K562 (cell line): Measurements from ENCODE around the gene TRIM31. TPM values are rescaled to one million over a fixed set of nuclear protein-coding genes. Genes with fewer than 3 reads are reported as not detected.

Experiments
- ARID1B ChIP-seq: fragments of 450-650 bp; IDR thresholded peaks from 2 replicates; pipeline ENCODE4 v1.6.1; 2016; ENCODE audit warnings: antibody characterized with exemption, mild to moderate bottlenecking, inconsistent platforms
- LEF1 ChIP-seq: fragments of 450-650 bp; IDR thresholded peaks from 2 replicates; pipeline ENCODE4 v1.6.1; 2016; ENCODE audit warnings: mild to moderate bottlenecking
- SMAD1 ChIP-seq: fragments of 150-350 bp; IDR thresholded peaks from 2 replicates; pipeline ENCODE4 v1.6.1; 2014; ENCODE audit warnings: low read length, low read depth; ENCODE audit not compliant: partially characterized antibody
- SPI1 ChIP-seq: IDR thresholded peaks from 2 replicates; pipeline ENCODE4 v1.6.1; 2011; ENCODE audit warnings: low read depth, low read length, control low read depth, borderline replicate concordance
- TOE1 ChIP-seq, 2 experiments: fragments of 450-650 bp in 1 of 2; sonication (generic) in 1 of 2; formaldehyde crosslinking in 1 of 2; IDR thresholded peaks; 2 replicates each; pipeline versions ENCODE4 v1.7.1 to v1.8.0; 2016 to 2022; ENCODE audit warnings: borderline replicate concordance in 2 of 2, mild to moderate bottlenecking in 2 of 2, antibody characterized with exemption in 1 of 2, inconsistent platforms in 1 of 2, low read depth in 1 of 2, missing genetic modification reagents in 1 of 2, moderate library complexity in 1 of 2
- ZNF174 ChIP-seq: fragments of 250-450 bp; sonication (Bioruptor Pico); IDR thresholded peaks from 2 replicates; pipeline ENCODE4 v1.4.0; 2020; ENCODE audit warnings: mild to moderate bottlenecking
- ZNF695 ChIP-seq: fragments of 450-650 bp; formaldehyde crosslinking; IDR thresholded peaks from 2 replicates; pipeline ENCODE4 v1.4.0; 2020; ENCODE audit warnings: mild to moderate bottlenecking, moderate library complexity
- ZNF707 ChIP-seq: fragments of 250-450 bp; sonication (Bioruptor Pico); conservative IDR thresholded peaks from 2 replicates; pipeline ENCODE4 v1.8.0; 2022; ENCODE audit warnings: inconsistent platforms, mild to moderate bottlenecking, moderate library complexity
- polyA plus RNA-seq, 8 experiments: library from polyadenylated mRNA; depleted of rRNA in 4 of 8; stranded (reverse) in 5 of 8; unstranded in 3 of 8; fragments of >200 nt; fragmentation: Nextera tagmentation in 2 of 8; fragmentation: Illumina TruSeq in 1 of 8; extraction: Ambion mirVana in 2 of 8; extraction: Trizol in 1 of 8; gene quantifications; 2 replicates each; pipeline versions ENCODE4 v1.2.1 to v1.2.3, GENCODE V29; 2011 to 2014; ENCODE audit warnings: inconsistent platforms in 1 of 8, missing spikeins in 1 of 8
- total RNA-seq, 7 experiments: library from RNA; depleted of rRNA in 6 of 7; stranded (reverse); fragments of >200 nt in 6 of 7; fragmentation: Illumina TruSeq in 2 of 7; extraction: Trizol in 2 of 7; gene quantifications; 2 replicates each; pipeline versions ENCODE4 v1.2.1 to v1.2.3, GENCODE V29; 2011 to 2021; ENCODE audit warnings: low replicate concordance in 1 of 7
- TF ChIP-seq, protein P1 (sequence below), 2 experiments: IDR thresholded peaks in 1 of 2; conservative IDR thresholded peaks in 1 of 2; 2 replicates each; pipeline ENCODE4 v1.6.1; 2016; ENCODE audit warnings: low read depth in 2 of 2, mild to moderate bottlenecking in 1 of 2, missing compliant biosample characterization in 1 of 2, missing genetic modification characterization in 1 of 2, moderate library complexity in 1 of 2
- TF ChIP-seq, protein P2 (sequence below), 2 experiments: fragments of 450-650 bp; formaldehyde crosslinking in 1 of 2; IDR thresholded peaks; 2 replicates each; pipeline versions ENCODE4 v1.4.0 to v1.6.1; 2014 to 2020; ENCODE audit warnings: mild to moderate bottlenecking in 2 of 2, borderline replicate concordance in 1 of 2, low read depth in 1 of 2
- TF ChIP-seq, protein P3 (sequence below): sonication (generic); formaldehyde crosslinking; IDR thresholded peaks from 2 replicates; pipeline ENCODE4 v1.8.1; 2023; ENCODE audit warnings: mild to moderate bottlenecking, missing genetic modification reagents
- TF ChIP-seq, protein P4 (sequence below), 2 experiments: fragments of 200-800 bp in 1 of 2; sonication (Bioruptor generic) in 1 of 2; sonication (generic) in 1 of 2; formaldehyde crosslinking in 1 of 2; IDR thresholded peaks in 1 of 2; conservative IDR thresholded peaks in 1 of 2; 2 replicates each; pipeline versions ENCODE4 v1.5.0 to v1.6.1; 2016 to 2020; ENCODE audit warnings: missing compliant biosample characterization in 1 of 2, missing genetic modification characterization in 1 of 2, missing genetic modification reagents in 1 of 2

The TRIM31 gene
- total and polyA plus RNA-seq, 9 of the 15 experiments (the other 6 are each of a cell fraction or from before 2014, with no cell fraction given): not detected

DNA sequence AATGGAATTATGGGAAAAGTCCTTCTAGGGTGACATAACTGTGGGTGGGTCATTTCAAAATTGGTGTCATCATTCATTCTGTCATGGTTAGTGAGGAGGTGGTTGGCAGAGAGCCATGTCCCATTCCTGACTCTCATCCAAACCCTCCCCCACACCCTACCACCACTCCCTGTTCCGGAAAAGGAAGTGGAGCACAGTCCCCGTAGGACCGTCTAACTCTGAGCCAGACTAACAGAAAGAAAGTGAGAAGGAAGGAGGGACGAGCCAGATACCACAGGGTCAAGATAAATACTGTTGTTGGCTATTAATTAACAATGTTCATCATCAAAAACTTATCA, 43.3 kb upstream of the TRIM31 start (continued):
- TF ChIP-seq TOE1 (IDR thresholded peaks at IDR 0.05; ENCODE audit: borderline replicate concordance): no peak
- TF ChIP-seq TOE1 (CRISPR knock-in tag; IDR thresholded peaks at IDR 0.05; ENCODE audit: borderline replicate concordance, low read depth): no peak
- peak; percentile 71; the same call in 1 of the 2 replicates for TF ChIP-seq SPI1
- TF ChIP-seq, protein P1, sequence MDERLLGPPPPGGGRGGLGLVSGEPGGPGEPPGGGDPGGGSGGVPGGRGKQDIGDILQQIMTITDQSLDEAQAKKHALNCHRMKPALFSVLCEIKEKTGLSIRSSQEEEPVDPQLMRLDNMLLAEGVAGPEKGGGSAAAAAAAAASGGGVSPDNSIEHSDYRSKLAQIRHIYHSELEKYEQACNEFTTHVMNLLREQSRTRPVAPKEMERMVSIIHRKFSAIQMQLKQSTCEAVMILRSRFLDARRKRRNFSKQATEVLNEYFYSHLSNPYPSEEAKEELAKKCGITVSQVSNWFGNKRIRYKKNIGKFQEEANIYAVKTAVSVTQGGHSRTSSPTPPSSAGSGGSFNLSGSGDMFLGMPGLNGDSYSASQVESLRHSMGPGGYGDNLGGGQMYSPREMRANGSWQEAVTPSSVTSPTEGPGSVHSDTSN (CRISPR knock-in tag; IDR thresholded peaks at IDR 0.05; ENCODE audit: low read depth): peak; percentile 85
- TF ChIP-seq, protein P1 (tag; conservative IDR thresholded peaks at IDR 0.05; ENCODE audit: low read depth): peak; percentile 95
- no peak for TF ChIP-seq ZNF695 (CRISPR knock-in tag)
- peak; percentile 65 for TF ChIP-seq SMAD1
- TF ChIP-seq ARID1B: peak; percentile 30; the same call in 1 of the 2 replicates
- TF ChIP-seq LEF1: peak; percentile 35; the same call in 1 of the 2 replicates
- TF ChIP-seq, protein P2, sequence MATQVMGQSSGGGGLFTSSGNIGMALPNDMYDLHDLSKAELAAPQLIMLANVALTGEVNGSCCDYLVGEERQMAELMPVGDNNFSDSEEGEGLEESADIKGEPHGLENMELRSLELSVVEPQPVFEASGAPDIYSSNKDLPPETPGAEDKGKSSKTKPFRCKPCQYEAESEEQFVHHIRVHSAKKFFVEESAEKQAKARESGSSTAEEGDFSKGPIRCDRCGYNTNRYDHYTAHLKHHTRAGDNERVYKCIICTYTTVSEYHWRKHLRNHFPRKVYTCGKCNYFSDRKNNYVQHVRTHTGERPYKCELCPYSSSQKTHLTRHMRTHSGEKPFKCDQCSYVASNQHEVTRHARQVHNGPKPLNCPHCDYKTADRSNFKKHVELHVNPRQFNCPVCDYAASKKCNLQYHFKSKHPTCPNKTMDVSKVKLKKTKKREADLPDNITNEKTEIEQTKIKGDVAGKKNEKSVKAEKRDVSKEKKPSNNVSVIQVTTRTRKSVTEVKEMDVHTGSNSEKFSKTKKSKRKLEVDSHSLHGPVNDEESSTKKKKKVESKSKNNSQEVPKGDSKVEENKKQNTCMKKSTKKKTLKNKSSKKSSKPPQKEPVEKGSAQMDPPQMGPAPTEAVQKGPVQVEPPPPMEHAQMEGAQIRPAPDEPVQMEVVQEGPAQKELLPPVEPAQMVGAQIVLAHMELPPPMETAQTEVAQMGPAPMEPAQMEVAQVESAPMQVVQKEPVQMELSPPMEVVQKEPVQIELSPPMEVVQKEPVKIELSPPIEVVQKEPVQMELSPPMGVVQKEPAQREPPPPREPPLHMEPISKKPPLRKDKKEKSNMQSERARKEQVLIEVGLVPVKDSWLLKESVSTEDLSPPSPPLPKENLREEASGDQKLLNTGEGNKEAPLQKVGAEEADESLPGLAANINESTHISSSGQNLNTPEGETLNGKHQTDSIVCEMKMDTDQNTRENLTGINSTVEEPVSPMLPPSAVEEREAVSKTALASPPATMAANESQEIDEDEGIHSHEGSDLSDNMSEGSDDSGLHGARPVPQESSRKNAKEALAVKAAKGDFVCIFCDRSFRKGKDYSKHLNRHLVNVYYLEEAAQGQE (IDR thresholded peaks at IDR 0.05; ENCODE audit: borderline replicate concordance): no peak
- TF ChIP-seq, protein P2 (CRISPR knock-in tag; IDR thresholded peaks at IDR 0.05; ENCODE audit: low read depth): no peak
- TF ChIP-seq, protein P3, sequence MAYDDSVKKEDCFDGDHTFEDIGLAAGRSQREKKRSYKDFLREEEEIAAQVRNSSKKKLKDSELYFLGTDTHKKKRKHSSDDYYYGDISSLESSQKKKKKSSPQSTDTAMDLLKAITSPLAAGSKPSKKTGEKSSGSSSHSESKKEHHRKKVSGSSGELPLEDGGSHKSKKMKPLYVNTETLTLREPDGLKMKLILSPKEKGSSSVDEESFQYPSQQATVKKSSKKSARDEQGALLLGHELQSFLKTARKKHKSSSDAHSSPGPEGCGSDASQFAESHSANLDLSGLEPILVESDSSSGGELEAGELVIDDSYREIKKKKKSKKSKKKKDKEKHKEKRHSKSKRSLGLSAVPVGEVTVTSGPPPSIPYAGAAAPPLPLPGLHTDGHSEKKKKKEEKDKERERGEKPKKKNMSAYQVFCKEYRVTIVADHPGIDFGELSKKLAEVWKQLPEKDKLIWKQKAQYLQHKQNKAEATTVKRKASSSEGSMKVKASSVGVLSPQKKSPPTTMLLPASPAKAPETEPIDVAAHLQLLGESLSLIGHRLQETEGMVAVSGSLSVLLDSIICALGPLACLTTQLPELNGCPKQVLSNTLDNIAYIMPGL (CRISPR knock-in tag): no peak
- no peak for TF ChIP-seq ZNF174 (CRISPR knock-in tag)
- TF ChIP-seq, protein P4, sequence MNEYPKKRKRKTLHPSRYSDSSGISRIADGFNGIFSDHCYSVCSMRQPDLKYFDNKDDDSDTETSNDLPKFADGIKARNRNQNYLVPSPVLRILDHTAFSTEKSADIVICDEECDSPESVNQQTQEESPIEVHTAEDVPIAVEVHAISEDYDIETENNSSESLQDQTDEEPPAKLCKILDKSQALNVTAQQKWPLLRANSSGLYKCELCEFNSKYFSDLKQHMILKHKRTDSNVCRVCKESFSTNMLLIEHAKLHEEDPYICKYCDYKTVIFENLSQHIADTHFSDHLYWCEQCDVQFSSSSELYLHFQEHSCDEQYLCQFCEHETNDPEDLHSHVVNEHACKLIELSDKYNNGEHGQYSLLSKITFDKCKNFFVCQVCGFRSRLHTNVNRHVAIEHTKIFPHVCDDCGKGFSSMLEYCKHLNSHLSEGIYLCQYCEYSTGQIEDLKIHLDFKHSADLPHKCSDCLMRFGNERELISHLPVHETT (CRISPR knock-in tag; conservative IDR thresholded peaks at IDR 0.05 in 1 of 2, IDR thresholded peaks at IDR 0.05 in 1 of 2): no peak
- TF ChIP-seq ZNF707: no peak
